ENCODE data around the gene HSPG2. TPM values are rescaled to one million over a fixed set of nuclear protein-coding genes. Genes with fewer than 3 reads are reported as not detected.
"Not testable (repeated sequence)": the region's sequence is repeated elsewhere in the genome, so short reads cannot be mapped to it uniquely, and the experiment has no call there.

Gene HSPG2
- total RNA-seq, 5 donors from 2014 or later (not counting 1 experiment from before 2014, with no cell fraction given): 4.4 to 9.3 (median 7.9) TPM

DNA sequence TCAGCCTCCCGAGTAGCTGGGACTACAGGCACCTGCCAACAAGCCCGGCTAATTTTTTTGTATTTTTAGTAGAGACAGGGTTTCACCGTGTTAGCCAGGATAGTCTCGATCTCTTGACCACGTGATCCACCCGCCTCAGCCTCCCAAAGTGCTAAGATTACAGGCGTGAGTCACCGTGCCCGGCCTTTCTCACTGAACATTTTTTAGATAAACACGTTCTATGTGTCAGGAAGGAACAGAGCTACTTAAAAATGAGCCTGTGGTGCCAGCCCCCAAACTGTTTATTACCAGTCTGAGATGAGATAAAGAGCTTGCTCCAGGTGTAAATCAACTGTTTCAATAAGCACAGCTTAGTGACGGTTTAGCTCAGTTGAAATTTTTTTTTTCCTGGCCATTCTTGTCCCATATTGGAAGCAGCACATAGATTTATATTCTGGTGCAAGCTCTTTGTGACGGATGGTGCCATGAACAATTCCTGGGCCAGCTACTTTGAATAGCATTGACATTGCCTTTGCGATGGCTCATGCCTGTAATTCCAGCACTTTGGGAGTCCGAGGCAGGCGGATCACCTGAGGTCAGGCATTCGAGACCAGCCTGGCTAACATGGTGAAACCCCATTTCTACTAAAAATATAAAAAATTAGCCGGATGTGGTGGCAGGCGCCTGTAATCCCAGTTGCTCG lies 6.0 kb upstream of the HSPG2 start:
- not testable (repeated sequence) for H3K4me3 Mint-ChIP-seq; H3K36me3 ChIP-seq (ENCODE audit: control insufficient read depth in 2 of 2, extremely low read depth in 1 of 2, insufficient read depth in 1 of 2, low read length in 1 of 2); H3K27ac Mint-ChIP-seq; H3K9me3 ChIP-seq; H3K4me1 Mint-ChIP-seq; H3K4me3 ChIP-seq (ENCODE audit: control insufficient read depth in 1 of 2, extremely low read depth in 1 of 2, low read length in 1 of 2); H3K27me3 Mint-ChIP-seq; H3K36me3 Mint-ChIP-seq; H3K27ac ChIP-seq (ENCODE audit: low read length); H3K9me3 Mint-ChIP-seq; H3K4me1 ChIP-seq (ENCODE audit: control insufficient read depth in 1 of 2, extremely low read depth in 1 of 2, insufficient read depth in 2 of 2, low read length in 2 of 2); ATAC-seq (replicated peaks in 1 of 4); DNase-seq
- 79% methylated on average over 17 of the region's 19 CpGs for WGBS (ENCODE audit: insufficient coverage)
- ChIA-PET POLR2A (interaction anchor here (0.5 to 1.3 kb wide), 3 partner anchors 61 to 209 kb away, joined by 3 to 5 read pairs (median 3); no protein-coding TSS in a partner anchor), CTCF (interaction anchor here (0.6 kb wide), 2 partner anchors 61 to 130 kb away, joined by 4 to 5 read pairs; no protein-coding TSS in a partner anchor)
- H3K27me3 ChIP-seq (replicated peaks in 1 of 2; ENCODE audit: control insufficient read depth in 2 of 2, extremely low read depth in 1 of 2, insufficient read depth in 2 of 2, low read length in 1 of 2): peaks cover 0 to 20% of the 10 kb centered on the region in 2 experiments

DNA sequence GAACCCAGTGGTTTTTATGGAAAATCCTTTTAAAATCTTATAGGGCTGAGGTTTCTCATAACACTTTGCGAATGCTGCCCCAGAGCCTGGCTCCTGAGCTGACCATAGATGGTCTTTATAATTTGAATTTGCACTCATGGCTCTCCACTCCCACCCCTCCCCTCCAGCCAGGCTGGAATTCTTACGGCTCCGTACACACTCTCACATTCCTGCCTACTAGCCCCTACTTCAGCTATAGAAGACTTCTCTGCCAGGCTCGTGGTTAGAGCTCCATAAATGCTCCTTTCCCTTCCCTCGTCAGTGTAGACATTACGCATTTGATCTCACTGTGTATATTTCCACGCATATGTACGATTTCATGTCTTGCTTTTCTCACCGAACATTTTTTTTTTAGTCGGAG lies 5.4 kb upstream of the HSPG2 start:
- WGBS (ENCODE audit: insufficient coverage): 76% methylated on average over 9 of the region's 10 CpGs
- no peak for ATAC-seq (replicated peaks in 1 of 4)
- H3K27ac ChIP-seq (ENCODE audit: low read length): no peak overlapping the region
- ChIA-PET POLR2A (interaction anchor here in 1 of 2 donors (0.5 to 1.3 kb wide), 2 partner anchors 60 to 62 kb away, joined by 3 to 5 read pairs; no protein-coding TSS in a partner anchor), CTCF (interaction anchor here in 1 of 2 donors (0.6 kb wide), 1 partner anchor 129 kb away, joined by 5 read pairs; no protein-coding TSS in a partner anchor)
- peaks cover 0 to 26% of the 10 kb centered on the region in 2 experiments for H3K27me3 ChIP-seq (replicated peaks in 1 of 2; ENCODE audit: control insufficient read depth in 2 of 2, extremely low read depth in 1 of 2, insufficient read depth in 2 of 2, low read length in 1 of 2)
- no peaks in the 10 kb centered on the region for H3K9me3 Mint-ChIP-seq
- H3K4me3 ChIP-seq (ENCODE audit: control insufficient read depth in 1 of 2, extremely low read depth in 1 of 2, low read length in 1 of 2): no peak overlapping the region
- H3K36me3 ChIP-seq (ENCODE audit: control insufficient read depth in 2 of 2, extremely low read depth in 1 of 2, insufficient read depth in 1 of 2, low read length in 1 of 2): no peaks in the 10 kb centered on the region
- peaks cover 6 to 7% (median 7%) of the 10 kb centered on the region in 3 donors for H3K4me1 Mint-ChIP-seq
- H3K36me3 Mint-ChIP-seq: no peaks in the 10 kb centered on the region
- H3K9me3 ChIP-seq: no peaks in the 10 kb centered on the region
- H3K27ac Mint-ChIP-seq: no peak overlapping the region
- H3K4me3 Mint-ChIP-seq: no peak overlapping the region
- peaks cover 0 to 1% of the 10 kb centered on the region in 2 donors for H3K27me3 Mint-ChIP-seq
- peaks cover 0 to 5% of the 10 kb centered on the region in 2 experiments for H3K4me1 ChIP-seq (ENCODE audit: control insufficient read depth in 1 of 2, extremely low read depth in 1 of 2, insufficient read depth in 2 of 2, low read length in 2 of 2)
- DNase-seq: no peak

DNA sequence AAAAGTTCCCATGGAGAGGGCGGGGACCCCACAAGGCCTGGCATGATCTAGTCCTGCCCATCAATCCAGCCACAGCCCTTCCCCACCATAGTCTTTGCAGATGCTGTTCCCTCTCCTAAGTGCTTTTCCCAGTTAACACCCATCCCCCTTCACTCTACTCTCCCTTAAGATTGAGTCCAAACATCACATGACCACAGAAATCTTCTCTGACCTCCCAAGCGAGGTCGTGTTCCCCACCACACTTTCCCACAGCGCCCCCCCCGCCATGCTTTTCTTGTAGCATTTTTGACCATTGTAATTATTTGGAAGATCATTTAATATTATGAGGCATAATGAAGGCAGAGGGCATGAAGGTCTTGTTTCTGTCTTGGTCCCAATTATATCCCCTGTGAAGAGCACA lies 4.3 kb upstream of the HSPG2 start:
- Mint-ChIP-seq H3K4me1 (peaks cover 6 to 9% (median 8%) of the 10 kb centered on the region in 3 donors), H3K27me3 (peaks cover 0 to 1% of the 10 kb centered on the region in 2 donors), H3K27ac (no peak overlapping the region), H3K36me3 (no peaks in the 10 kb centered on the region), H3K9me3 (no peaks in the 10 kb centered on the region), H3K4me3 (no peak overlapping the region)
- WGBS (ENCODE audit: insufficient coverage): no CpG with 5 or more reads among the region's 5 CpGs
- Histone ChIP-seq H3K36me3 (ENCODE audit: control insufficient read depth in 2 of 2, extremely low read depth in 1 of 2, insufficient read depth in 1 of 2, low read length in 1 of 2) (no peaks in the 10 kb centered on the region), H3K9me3 (no peaks in the 10 kb centered on the region), H3K27me3 (replicated peaks in 1 of 2; ENCODE audit: control insufficient read depth in 2 of 2, extremely low read depth in 1 of 2, insufficient read depth in 2 of 2, low read length in 1 of 2) (peaks cover 0 to 26% of the 10 kb centered on the region in 2 experiments), H3K27ac (ENCODE audit: low read length) (no peak overlapping the region), H3K4me1 (ENCODE audit: control insufficient read depth in 1 of 2, extremely low read depth in 1 of 2, insufficient read depth in 2 of 2, low read length in 2 of 2) (peaks cover 0 to 10% of the 10 kb centered on the region in 2 experiments), H3K4me3 (ENCODE audit: control insufficient read depth in 1 of 2, extremely low read depth in 1 of 2, low read length in 1 of 2) (no peak overlapping the region)
- ATAC-seq (replicated peaks in 1 of 4) (no peak), DNase-seq (no peak)
- ChIA-PET CTCF (no interaction called here), POLR2A (no interaction called here)

DNA sequence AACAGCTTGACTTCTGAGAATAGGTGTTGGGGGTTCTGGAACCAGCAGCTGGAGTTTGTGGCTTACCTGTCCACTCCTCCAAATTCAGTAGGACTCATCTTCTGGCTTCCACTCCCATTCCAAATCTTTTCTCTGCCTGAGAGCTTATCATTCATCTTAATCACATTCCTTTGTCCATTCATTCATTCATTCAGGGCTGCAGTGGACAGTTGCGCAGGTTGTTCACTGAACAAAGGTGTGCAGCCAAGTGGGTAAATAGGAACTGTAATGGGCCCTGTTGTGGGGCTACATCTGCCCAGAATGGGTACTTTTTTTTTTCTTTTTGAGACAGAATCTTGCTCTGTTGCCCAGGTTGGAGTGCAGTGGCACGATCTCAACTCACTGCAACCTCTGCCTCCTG lies 3.4 kb upstream of the HSPG2 start:
- Histone ChIP-seq H3K27me3 (replicated peaks in 1 of 2; ENCODE audit: control insufficient read depth in 2 of 2, extremely low read depth in 1 of 2, insufficient read depth in 2 of 2, low read length in 1 of 2) (peaks cover 0 to 35% of the 10 kb centered on the region in 2 experiments), H3K27ac (ENCODE audit: low read length) (no peak overlapping the region), H3K36me3 (ENCODE audit: control insufficient read depth in 2 of 2, extremely low read depth in 1 of 2, insufficient read depth in 1 of 2, low read length in 1 of 2) (no peaks in the 10 kb centered on the region), H3K9me3 (no peaks in the 10 kb centered on the region), H3K4me1 (ENCODE audit: control insufficient read depth in 1 of 2, extremely low read depth in 1 of 2, insufficient read depth in 2 of 2, low read length in 2 of 2) (peaks cover 0 to 16% of the 10 kb centered on the region in 2 experiments), H3K4me3 (ENCODE audit: control insufficient read depth in 1 of 2, extremely low read depth in 1 of 2, low read length in 1 of 2) (no peak overlapping the region)
- Mint-ChIP-seq H3K4me3 (no peak overlapping the region), H3K27me3 (peaks cover 0 to 3% of the 10 kb centered on the region in 2 donors), H3K27ac (no peak overlapping the region), H3K36me3 (no peaks in the 10 kb centered on the region), H3K4me1 (peaks cover 11 to 16% (median 12%) of the 10 kb centered on the region in 3 donors), H3K9me3 (no peaks in the 10 kb centered on the region)
- ChIA-PET POLR2A (no interaction called here), CTCF (interaction anchor here in 1 of 2 donors (0.6 kb wide), 1 partner anchor 11 kb away, joined by 3 read pairs; no protein-coding TSS in a partner anchor)
- DNase-seq (no peak), ATAC-seq (replicated peaks in 1 of 4) (no peak)
- no CpG with 5 or more reads among the region's 2 CpGs for WGBS (ENCODE audit: insufficient coverage)

DNA sequence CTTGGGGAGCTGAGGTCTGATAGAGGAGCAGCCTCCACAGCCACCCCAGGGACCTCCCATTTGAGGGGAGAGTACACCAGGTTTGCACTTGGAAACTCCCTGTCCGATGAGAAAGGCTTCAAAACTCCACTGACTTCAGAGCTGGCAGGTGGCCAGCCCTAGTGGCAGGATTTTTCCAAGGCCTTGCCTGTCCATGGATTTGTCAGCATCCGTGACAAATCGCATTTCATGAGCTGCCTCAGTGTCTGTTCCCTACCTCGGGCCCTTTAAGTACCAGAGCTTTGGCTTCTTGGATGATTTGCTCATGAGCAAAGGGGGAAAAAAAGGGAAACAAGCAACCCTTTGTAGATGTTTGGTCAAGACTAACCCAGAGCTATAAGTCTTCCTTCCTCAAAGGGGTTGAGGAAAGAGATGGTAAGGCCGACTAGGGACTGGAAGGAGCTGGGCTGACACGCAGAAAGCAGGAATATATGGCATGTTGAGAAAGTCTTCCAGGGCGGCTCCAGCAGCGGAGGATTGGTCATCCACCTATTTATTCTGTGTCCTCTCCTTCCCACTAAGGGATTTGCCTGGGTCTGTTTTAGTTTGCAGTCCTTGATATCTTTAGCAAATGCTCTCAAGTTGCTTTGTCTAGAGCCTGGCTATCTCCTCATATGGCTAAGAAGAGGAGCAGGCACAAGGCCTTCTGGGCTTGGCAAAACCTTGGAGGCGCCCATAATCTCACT lies 2.7 kb upstream of the HSPG2 start:
- H3K36me3 Mint-ChIP-seq: no peaks in the 10 kb centered on the region
- WGBS (ENCODE audit: insufficient coverage): 83% methylated on average over 2 of the region's 9 CpGs
- H3K36me3 ChIP-seq (ENCODE audit: control insufficient read depth in 2 of 2, extremely low read depth in 1 of 2, insufficient read depth in 1 of 2, low read length in 1 of 2): no peaks in the 10 kb centered on the region

More for the DNA sequence above, 2.7 kb upstream of the HSPG2 start:
- ATAC-seq (replicated peaks in 1 of 4) (no peak), DNase-seq (no peak)
- Mint-ChIP-seq H3K27ac (no peak overlapping the region), H3K9me3 (no peaks in the 10 kb centered on the region), H3K27me3 (peaks cover 0 to 4% of the 10 kb centered on the region in 2 donors), H3K4me1 (peaks cover 13 to 18% (median 16%) of the 10 kb centered on the region in 3 donors), H3K4me3 (no peak overlapping the region)
- Histone ChIP-seq H3K4me3 (ENCODE audit: control insufficient read depth in 1 of 2, extremely low read depth in 1 of 2, low read length in 1 of 2) (no peak overlapping the region), H3K4me1 (ENCODE audit: control insufficient read depth in 1 of 2, extremely low read depth in 1 of 2, insufficient read depth in 2 of 2, low read length in 2 of 2) (peaks cover 0 to 16% of the 10 kb centered on the region in 2 experiments), H3K27ac (ENCODE audit: low read length) (no peak overlapping the region), H3K27me3 (replicated peaks in 1 of 2; ENCODE audit: control insufficient read depth in 2 of 2, extremely low read depth in 1 of 2, insufficient read depth in 2 of 2, low read length in 1 of 2) (peaks cover 0 to 41% of the 10 kb centered on the region in 2 experiments), H3K9me3 (no peaks in the 10 kb centered on the region)
- POLR2A ChIA-PET: no interaction called here
- CTCF ChIA-PET: interaction anchor here in 1 of 2 donors (0.6 kb wide), 1 partner anchor 10 kb away, joined by 3 read pairs; no protein-coding TSS in a partner anchor

Measured in T-cell (primary cell).